Measurements from ENCODE around the gene DRD3. TPM values are rescaled to one million over a fixed set of nuclear protein-coding genes. Genes with fewer than 3 reads are reported as not detected.

Gene DRD3
- polyA plus RNA-seq (2013) = not detected in 2 replicates

DNA sequence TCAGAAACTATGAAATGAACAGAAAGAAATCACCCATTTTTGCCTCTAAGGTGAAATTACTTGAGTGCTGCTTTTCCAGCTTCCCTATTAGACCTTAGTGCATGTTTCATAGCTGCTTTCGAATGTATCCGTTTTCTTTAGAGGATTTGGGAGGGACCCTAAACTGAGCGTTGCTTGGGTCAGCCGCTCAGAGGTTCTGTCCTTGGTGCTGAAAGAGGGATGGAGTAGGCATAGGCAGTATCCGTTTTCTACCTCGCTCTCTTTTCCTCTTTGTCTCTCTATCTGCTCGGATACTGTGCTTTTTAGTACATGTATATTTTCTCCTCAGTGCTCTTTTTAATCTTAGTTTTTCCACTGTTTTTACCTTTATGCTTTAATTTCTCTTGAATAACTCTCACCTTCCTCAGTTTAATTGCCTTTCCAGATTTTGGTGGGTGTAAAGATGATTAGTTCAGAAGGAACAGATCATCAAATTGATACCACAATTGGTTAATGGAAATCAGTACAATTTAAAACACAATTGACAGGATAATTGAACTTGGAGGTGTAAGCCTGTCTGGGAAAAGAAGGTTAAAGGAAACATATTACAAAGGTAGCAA is at the start of gene DRD3:
DRD3 (minus strand) TSS at position 283 of the 599 bp plus-strand sequence. CDS start 7,060 bp downstream, outside the sequence.
- no CpG with 5 or more reads among the region's 7 CpGs for WGBS (ENCODE audit: extremely low coverage, insufficient coverage, insufficient read length)
- Histone ChIP-seq H3K27ac (ENCODE audit: low read depth, low read length) (no peak within 1 kb of the TSS), H3K4me1 (ENCODE audit: control insufficient read depth in 1 of 2, insufficient read depth in 2 of 2, low read length in 2 of 2) (no peaks in the 10 kb centered on the region), H4K12ac (ENCODE audit: low read depth, low read length) (no peak within 1 kb of the TSS), H4K91ac (ENCODE audit: low read depth, low read length) (no peak within 1 kb of the TSS), H3K36me3 (ENCODE audit: control insufficient read depth in 1 of 2, insufficient read depth in 2 of 2, low read length in 2 of 2) (no peaks in the 10 kb centered on the region), H3K18ac (ENCODE audit: low read length) (no peak within 1 kb of the TSS), H3K14ac (ENCODE audit: low read length) (no peak within 1 kb of the TSS), H2BK12ac (ENCODE audit: low read length) (no peak within 1 kb of the TSS), H3K4me3 (ENCODE audit: low read depth, low read length) (no peak within 1 kb of the TSS), H3K4ac (ENCODE audit: low read depth, low read length) (no peak within 1 kb of the TSS), H3K23ac (ENCODE audit: low read length) (no peak within 1 kb of the TSS), H2AK5ac (ENCODE audit: low read length) (no peak within 1 kb of the TSS), H3K4me2 (ENCODE audit: low read length) (no peak within 1 kb of the TSS), H3K27me3 (ENCODE audit: insufficient read depth, low read length) (peaks cover 2% of the 10 kb centered on the region), H3K79me1 (ENCODE audit: low read length) (no peaks in the 10 kb centered on the region), H2BK5ac (ENCODE audit: low read depth, low read length, poor library complexity) (no peak within 1 kb of the TSS), H3K79me2 (ENCODE audit: control insufficient read depth, insufficient read depth, low read length, poor library complexity) (no peaks in the 10 kb centered on the region), H4K8ac (ENCODE audit: low read depth, low read length) (no peak within 1 kb of the TSS), H3K9me3 (ENCODE audit: insufficient read depth, low read depth, low read length) (no peaks in the 10 kb centered on the region), H3K9ac (ENCODE audit: low read length) (no peak within 1 kb of the TSS), H2AFZ (ENCODE audit: insufficient read depth, low read length, poor library complexity) (no peak within 1 kb of the TSS), H2BK120ac (ENCODE audit: insufficient read depth, low read length, poor library complexity) (no peak within 1 kb of the TSS)
- peak in 1 of 2 donors; percentile 39 for DNase-seq

DNA sequence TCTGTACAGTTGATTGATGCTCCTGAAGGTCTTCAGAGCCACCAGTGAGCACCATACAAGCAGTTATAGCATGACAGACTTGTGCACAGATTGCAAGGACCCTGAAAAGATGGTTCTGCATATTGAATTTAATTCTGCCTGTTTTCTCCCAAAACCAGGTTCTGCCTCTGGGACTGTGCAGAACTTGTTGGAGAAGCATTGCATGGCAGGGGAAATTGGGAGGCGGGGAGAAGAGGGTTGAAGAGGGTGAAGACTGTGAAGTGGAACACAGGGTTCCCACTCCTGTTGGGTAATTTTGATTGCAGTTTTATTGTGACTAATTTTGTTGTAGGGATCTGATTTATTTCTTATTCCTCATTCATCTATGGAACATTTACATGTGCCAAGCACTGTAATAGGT is 48.2 kb upstream of the DRD3 start:
- Histone ChIP-seq H3K18ac (ENCODE audit: low read length) (no peak overlapping the region), H3K4me3 (ENCODE audit: low read depth, low read length) (no peak overlapping the region), H3K9me3 (ENCODE audit: insufficient read depth, low read depth, low read length) (peaks cover 6% of the 10 kb centered on the region), H2BK120ac (ENCODE audit: insufficient read depth, low read length, poor library complexity) (no peak overlapping the region), H3K79me1 (ENCODE audit: low read length) (no peaks in the 10 kb centered on the region), H2AK5ac (ENCODE audit: low read length) (no peak overlapping the region), H3K36me3 (ENCODE audit: control insufficient read depth in 1 of 2, insufficient read depth in 2 of 2, low read length in 2 of 2) (no peaks in the 10 kb centered on the region), H3K14ac (ENCODE audit: low read length) (no peak overlapping the region), H3K4ac (ENCODE audit: low read depth, low read length) (no peak overlapping the region), H2AFZ (ENCODE audit: insufficient read depth, low read length, poor library complexity) (no peak overlapping the region), H4K12ac (ENCODE audit: low read depth, low read length) (no peak overlapping the region), H4K91ac (ENCODE audit: low read depth, low read length) (no peak overlapping the region), H3K4me2 (ENCODE audit: low read length) (no peak overlapping the region), H3K27ac (ENCODE audit: low read depth, low read length) (no peak overlapping the region), H3K23ac (ENCODE audit: low read length) (no peak overlapping the region), H3K4me1 (ENCODE audit: control insufficient read depth in 1 of 2, insufficient read depth in 2 of 2, low read length in 2 of 2) (no peaks in the 10 kb centered on the region), H3K27me3 (ENCODE audit: insufficient read depth, low read length) (no peaks in the 10 kb centered on the region), H3K79me2 (ENCODE audit: control insufficient read depth, insufficient read depth, low read length, poor library complexity) (no peaks in the 10 kb centered on the region), H3K9ac (ENCODE audit: low read length) (no peak overlapping the region), H2BK5ac (ENCODE audit: low read depth, low read length, poor library complexity) (no peak overlapping the region), H2BK12ac (ENCODE audit: low read length) (no peak overlapping the region), H4K8ac (ENCODE audit: low read depth, low read length) (no peak overlapping the region)
- no CpG with 5 or more reads among the region's 1 CpG for WGBS (ENCODE audit: extremely low coverage, insufficient coverage, insufficient read length)
- DNase-seq = no peak

DNA sequence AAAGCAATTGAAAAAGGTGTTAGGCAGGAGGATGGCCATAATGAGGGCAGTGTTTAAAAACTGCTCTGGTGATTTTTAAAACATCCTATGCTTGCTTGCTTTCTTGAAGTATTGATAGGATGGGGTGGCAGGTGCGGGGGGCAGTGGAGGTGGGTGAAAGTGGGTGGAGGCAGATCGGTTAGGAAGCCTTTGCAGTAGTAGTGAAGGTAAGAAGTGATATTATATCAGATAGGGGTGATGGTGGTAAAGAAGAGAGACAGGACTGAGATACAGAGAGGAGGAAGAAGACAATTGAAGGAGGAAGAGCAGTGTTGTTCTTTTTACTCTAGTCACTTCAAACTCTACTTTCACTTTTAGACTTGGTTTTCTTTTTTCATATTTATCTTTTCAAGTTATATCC is 47.5 kb upstream of the DRD3 start:
- Histone ChIP-seq H3K27ac (ENCODE audit: low read depth, low read length) (no peak overlapping the region), H3K23ac (ENCODE audit: low read length) (no peak overlapping the region), H3K4me1 (ENCODE audit: control insufficient read depth in 1 of 2, insufficient read depth in 2 of 2, low read length in 2 of 2) (no peaks in the 10 kb centered on the region), H3K4me2 (ENCODE audit: low read length) (no peak overlapping the region), H2AK5ac (ENCODE audit: low read length) (no peak overlapping the region), H2BK12ac (ENCODE audit: low read length) (no peak overlapping the region), H4K91ac (ENCODE audit: low read depth, low read length) (no peak overlapping the region), H3K79me2 (ENCODE audit: control insufficient read depth, insufficient read depth, low read length, poor library complexity) (no peaks in the 10 kb centered on the region), H3K9ac (ENCODE audit: low read length) (no peak overlapping the region), H3K18ac (ENCODE audit: low read length) (no peak overlapping the region), H3K14ac (ENCODE audit: low read length) (no peak overlapping the region), H2AFZ (ENCODE audit: insufficient read depth, low read length, poor library complexity) (no peak overlapping the region), H3K79me1 (ENCODE audit: low read length) (no peaks in the 10 kb centered on the region), H3K4ac (ENCODE audit: low read depth, low read length) (no peak overlapping the region), H3K36me3 (ENCODE audit: control insufficient read depth in 1 of 2, insufficient read depth in 2 of 2, low read length in 2 of 2) (no peaks in the 10 kb centered on the region), H3K9me3 (ENCODE audit: insufficient read depth, low read depth, low read length) (peaks cover 2% of the 10 kb centered on the region), H3K4me3 (ENCODE audit: low read depth, low read length) (no peak overlapping the region), H4K12ac (ENCODE audit: low read depth, low read length) (no peak overlapping the region), H2BK5ac (ENCODE audit: low read depth, low read length, poor library complexity) (no peak overlapping the region), H2BK120ac (ENCODE audit: insufficient read depth, low read length, poor library complexity) (no peak overlapping the region), H3K27me3 (ENCODE audit: insufficient read depth, low read length) (no peaks in the 10 kb centered on the region), H4K8ac (ENCODE audit: low read depth, low read length) (no peak overlapping the region)
- WGBS (ENCODE audit: extremely low coverage, insufficient coverage, insufficient read length) = no CpG with 5 or more reads among the region's 2 CpGs
- DNase-seq = no peak

DNA sequence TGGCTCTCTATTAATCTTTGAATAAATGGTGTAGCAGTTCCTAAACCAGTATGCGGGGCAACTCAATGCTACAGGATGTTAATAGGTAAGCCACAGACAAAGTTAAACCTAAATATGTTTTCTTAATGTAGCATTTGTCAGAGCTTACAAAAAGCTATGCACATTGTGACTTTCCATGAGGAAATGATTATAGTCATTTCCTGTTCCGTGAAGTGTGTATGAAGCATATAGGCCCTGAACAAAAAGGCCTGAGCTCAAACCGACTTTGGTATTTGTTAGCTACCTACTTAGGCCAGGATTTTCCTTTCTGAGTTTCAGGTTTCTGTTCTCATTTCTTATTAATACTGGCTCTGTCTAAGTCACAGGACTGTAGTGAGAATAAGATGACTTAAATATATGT is 44.3 kb upstream of the DRD3 start:
- no peak overlapping the region for H3K27ac ChIP-seq (ENCODE audit: low read depth, low read length)
- no peak overlapping the region for H4K12ac ChIP-seq (ENCODE audit: low read depth, low read length)
- no peak overlapping the region for H3K14ac ChIP-seq (ENCODE audit: low read length)
- H3K79me2 ChIP-seq (ENCODE audit: control insufficient read depth, insufficient read depth, low read length, poor library complexity) = no peaks in the 10 kb centered on the region
- H3K18ac ChIP-seq (ENCODE audit: low read length) = no peak overlapping the region
- peaks cover 2% of the 10 kb centered on the region for H3K9me3 ChIP-seq (ENCODE audit: insufficient read depth, low read depth, low read length)
- H3K9ac ChIP-seq (ENCODE audit: low read length) = no peak overlapping the region
- H3K4me3 ChIP-seq (ENCODE audit: low read depth, low read length) = no peak overlapping the region
- no peak overlapping the region for H2BK120ac ChIP-seq (ENCODE audit: insufficient read depth, low read length, poor library complexity)
- no CpG with 5 or more reads among the region's 3 CpGs for WGBS (ENCODE audit: extremely low coverage, insufficient coverage, insufficient read length)
- H3K4ac ChIP-seq (ENCODE audit: low read depth, low read length) = no peak overlapping the region
- H3K4me1 ChIP-seq (ENCODE audit: control insufficient read depth in 1 of 2, insufficient read depth in 2 of 2, low read length in 2 of 2) = no peaks in the 10 kb centered on the region
- no peaks in the 10 kb centered on the region for H3K27me3 ChIP-seq (ENCODE audit: insufficient read depth, low read length)
- H4K8ac ChIP-seq (ENCODE audit: low read depth, low read length) = no peak overlapping the region
- H3K36me3 ChIP-seq (ENCODE audit: control insufficient read depth in 1 of 2, insufficient read depth in 2 of 2, low read length in 2 of 2) = no peaks in the 10 kb centered on the region
- H3K23ac ChIP-seq (ENCODE audit: low read length) = no peak overlapping the region
- H2AK5ac ChIP-seq (ENCODE audit: low read length) = no peak overlapping the region
- no peak overlapping the region for H3K4me2 ChIP-seq (ENCODE audit: low read length)
- H2BK5ac ChIP-seq (ENCODE audit: low read depth, low read length, poor library complexity) = no peak overlapping the region
- H3K79me1 ChIP-seq (ENCODE audit: low read length) = no peaks in the 10 kb centered on the region
- no peak overlapping the region for H2BK12ac ChIP-seq (ENCODE audit: low read length)
- no peak for DNase-seq
- H4K91ac ChIP-seq (ENCODE audit: low read depth, low read length) = no peak overlapping the region
- no peak overlapping the region for H2AFZ ChIP-seq (ENCODE audit: insufficient read depth, low read length, poor library complexity)
